Measurements from ENCODE around the gene C17orf114.

The C17orf114 gene

DNA sequence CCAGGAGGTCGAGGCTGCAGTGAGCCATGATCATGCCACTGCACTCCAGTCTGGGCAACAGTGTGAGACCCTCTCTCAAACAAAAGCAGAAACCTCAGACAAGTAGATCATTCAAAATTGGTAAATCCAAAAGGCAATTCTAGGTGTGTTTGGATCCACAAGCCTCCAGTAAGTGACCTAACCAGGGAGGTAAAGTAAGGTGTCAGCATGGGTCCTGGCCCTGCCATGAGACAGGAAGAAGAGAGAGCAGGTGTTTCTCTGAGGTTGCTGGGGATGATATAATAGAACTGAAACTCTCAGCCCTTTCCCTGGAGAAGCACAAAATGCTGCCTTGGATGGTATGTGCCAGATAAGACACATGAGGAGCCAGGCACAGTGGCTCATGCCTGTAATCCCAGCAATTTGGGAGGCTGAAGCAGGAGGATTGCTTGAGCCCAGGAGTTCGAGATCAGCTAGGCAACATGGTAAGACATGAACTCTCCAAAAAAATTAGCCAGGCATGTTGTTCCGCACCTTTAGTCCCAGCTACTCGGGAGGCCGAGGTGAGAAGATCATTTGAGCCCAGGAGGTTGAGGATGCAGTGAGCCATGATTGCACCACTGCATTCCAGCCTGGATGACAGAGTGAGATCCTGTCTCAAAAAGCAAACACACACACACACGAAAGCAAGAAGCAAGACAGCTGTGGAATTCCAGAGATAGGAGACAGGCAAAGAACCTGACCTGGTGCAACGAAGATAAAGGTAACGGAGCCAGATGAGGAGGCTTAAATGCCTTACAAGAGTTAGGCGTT lies 24.0 kb downstream of the C17orf114 start:
- H3K4me1 ChIP-seq (ENCODE audit: control insufficient read depth, insufficient read depth, low read length): no peaks in the 10 kb centered on the region
- no peak overlapping the region for H3K4me3 ChIP-seq (ENCODE audit: low read depth, low read length)
- H3K9ac ChIP-seq (ENCODE audit: low read depth, low read length): no peak overlapping the region
- no peaks in the 10 kb centered on the region for H3K9me3 ChIP-seq (ENCODE audit: control insufficient read depth, insufficient read depth, low read length)
- peaks cover 7% of the 10 kb centered on the region for H3K27me3 ChIP-seq (ENCODE audit: control insufficient read depth, insufficient read depth, low read length)
- no peaks in the 10 kb centered on the region for H3K36me3 ChIP-seq (ENCODE audit: control insufficient read depth, insufficient read depth, low read length)

DNA sequence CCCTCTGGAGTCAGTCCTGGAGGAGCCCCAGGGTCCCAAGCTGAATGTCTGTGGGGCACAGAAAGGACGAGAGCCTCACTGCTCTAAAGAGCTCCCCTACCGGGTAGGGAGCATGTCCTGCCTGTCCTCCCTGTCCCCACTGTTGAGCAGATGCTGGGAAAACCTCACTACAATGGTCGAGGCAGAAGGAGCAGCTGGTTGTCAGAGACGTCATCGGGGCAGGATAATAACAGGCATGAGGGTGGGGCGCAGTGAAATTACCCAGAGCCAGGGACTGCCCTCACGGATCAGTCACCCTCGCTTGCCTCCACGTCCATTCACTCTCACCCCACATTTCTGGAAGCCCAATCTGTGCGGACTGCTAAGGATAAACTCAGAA lies 29.9 kb downstream of the C17orf114 start:
- Histone ChIP-seq H3K4me3 (ENCODE audit: low read depth, low read length) (no peak overlapping the region), H3K36me3 (ENCODE audit: control insufficient read depth, insufficient read depth, low read length) (no peaks in the 10 kb centered on the region), H3K9ac (ENCODE audit: low read depth, low read length) (no peak overlapping the region), H3K4me1 (ENCODE audit: control insufficient read depth, insufficient read depth, low read length) (no peaks in the 10 kb centered on the region), H3K27me3 (ENCODE audit: control insufficient read depth, insufficient read depth, low read length) (no peaks in the 10 kb centered on the region), H3K9me3 (ENCODE audit: control insufficient read depth, insufficient read depth, low read length) (no peaks in the 10 kb centered on the region)

DNA sequence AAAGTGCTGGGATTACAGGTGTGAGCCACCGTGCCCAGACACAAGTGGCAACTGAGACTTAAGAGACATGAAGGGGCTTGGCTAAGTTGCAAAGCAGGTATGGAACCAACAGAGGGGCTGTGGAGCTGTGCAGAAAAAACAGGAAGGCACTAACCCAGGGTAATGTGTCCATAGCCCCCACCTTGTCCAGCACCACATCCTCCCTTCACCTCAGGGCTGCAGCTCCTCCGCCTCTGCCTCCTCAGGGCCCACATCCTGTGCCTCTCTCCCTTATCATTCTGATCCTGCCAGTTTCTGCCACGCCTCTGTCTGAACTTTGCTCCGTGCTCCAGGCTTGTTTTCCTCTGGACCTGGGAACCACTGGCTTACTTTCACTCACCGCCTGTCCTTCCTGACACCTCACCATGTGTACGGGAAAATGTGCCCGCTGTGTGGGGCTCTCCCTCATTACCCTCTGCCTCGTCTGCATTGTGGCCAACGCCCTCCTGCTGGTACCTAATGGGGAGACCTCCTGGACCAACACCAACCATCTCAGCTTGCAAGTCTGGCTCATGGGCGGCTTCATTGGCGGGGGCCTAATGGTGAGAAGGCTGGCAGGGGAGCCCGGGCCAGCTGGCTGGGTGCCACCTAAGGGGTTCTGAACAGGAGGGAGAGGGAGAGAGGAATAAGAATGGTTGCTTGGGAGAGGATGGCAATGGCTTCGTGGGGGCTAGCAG lies 30.5 kb downstream of the C17orf114 start, which contains the start of gene TM4SF5:
Gene TM4SF5, plus strand, starts transcription at position 368 of the 716 bp plus-strand sequence. Its CDS starts 37 bp downstream, at position 405.
- Histone ChIP-seq H3K9ac (ENCODE audit: low read depth, low read length) (no peak within 1 kb of the TSS), H3K4me3 (ENCODE audit: low read depth, low read length) (no peak within 1 kb of the TSS), H3K4me1 (ENCODE audit: control insufficient read depth, insufficient read depth, low read length) (no peaks in the 10 kb centered on the region), H3K27me3 (ENCODE audit: control insufficient read depth, insufficient read depth, low read length) (no peaks in the 10 kb centered on the region), H3K9me3 (ENCODE audit: control insufficient read depth, insufficient read depth, low read length) (no peaks in the 10 kb centered on the region), H3K36me3 (ENCODE audit: control insufficient read depth, insufficient read depth, low read length) (no peaks in the 10 kb centered on the region)

DNA sequence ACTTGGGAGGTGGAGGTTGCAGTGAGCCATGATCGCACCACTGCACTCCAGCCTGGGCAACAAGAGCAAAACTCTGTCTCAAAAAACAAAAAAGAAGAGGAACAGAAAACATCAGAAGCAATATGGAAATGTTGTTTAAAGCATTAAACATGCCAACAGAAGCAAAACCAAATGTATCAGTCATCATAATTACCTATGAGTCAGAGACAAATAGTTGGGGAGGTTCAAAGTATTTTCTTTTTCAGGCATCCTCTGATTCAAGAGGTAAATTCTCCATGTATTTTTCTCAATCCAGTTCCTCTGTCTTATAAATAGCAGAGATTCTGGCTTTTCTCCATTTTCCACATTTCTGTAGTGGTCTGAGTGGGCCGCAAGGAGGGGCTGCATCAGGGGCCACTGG lies 32.5 kb downstream of the C17orf114 start:
- Histone ChIP-seq H3K4me1 (ENCODE audit: control insufficient read depth, insufficient read depth, low read length) (no peaks in the 10 kb centered on the region), H3K27me3 (ENCODE audit: control insufficient read depth, insufficient read depth, low read length) (no peaks in the 10 kb centered on the region), H3K4me3 (ENCODE audit: low read depth, low read length) (no peak overlapping the region)

DNA sequence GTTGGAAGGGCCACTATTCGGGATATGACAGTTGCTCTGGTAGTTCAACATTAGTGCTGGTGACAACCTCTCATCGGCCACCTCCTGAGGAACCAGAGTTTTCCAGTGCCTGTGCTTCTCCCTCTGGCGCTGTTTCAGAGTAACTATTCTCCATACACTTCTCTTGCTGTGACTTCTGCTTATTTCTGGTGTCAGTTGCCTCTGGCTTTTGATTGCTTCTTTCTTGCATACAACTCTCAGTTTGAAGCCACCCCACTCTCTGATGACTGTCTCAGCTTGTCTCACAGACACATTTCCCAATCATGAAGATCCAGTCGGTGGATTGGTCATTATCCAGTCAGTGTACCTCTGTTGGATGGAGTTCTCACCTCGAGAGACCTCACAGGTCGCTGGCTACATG lies 33.8 kb downstream of the C17orf114 start:
- Histone ChIP-seq H3K9me3 (ENCODE audit: control insufficient read depth, insufficient read depth, low read length) (no peaks in the 10 kb centered on the region), H3K4me1 (ENCODE audit: control insufficient read depth, insufficient read depth, low read length) (no peaks in the 10 kb centered on the region), H3K9ac (ENCODE audit: low read depth, low read length) (no peak overlapping the region), H3K36me3 (ENCODE audit: control insufficient read depth, insufficient read depth, low read length) (no peaks in the 10 kb centered on the region), H3K4me3 (ENCODE audit: low read depth, low read length) (no peak overlapping the region), H3K27me3 (ENCODE audit: control insufficient read depth, insufficient read depth, low read length) (no peaks in the 10 kb centered on the region)

More for the DNA sequence above, 32.5 kb downstream of the C17orf114 start:
- Histone ChIP-seq H3K9ac (ENCODE audit: low read depth, low read length) (no peak overlapping the region), H3K9me3 (ENCODE audit: control insufficient read depth, insufficient read depth, low read length) (no peaks in the 10 kb centered on the region), H3K36me3 (ENCODE audit: control insufficient read depth, insufficient read depth, low read length) (no peaks in the 10 kb centered on the region)

DNA sequence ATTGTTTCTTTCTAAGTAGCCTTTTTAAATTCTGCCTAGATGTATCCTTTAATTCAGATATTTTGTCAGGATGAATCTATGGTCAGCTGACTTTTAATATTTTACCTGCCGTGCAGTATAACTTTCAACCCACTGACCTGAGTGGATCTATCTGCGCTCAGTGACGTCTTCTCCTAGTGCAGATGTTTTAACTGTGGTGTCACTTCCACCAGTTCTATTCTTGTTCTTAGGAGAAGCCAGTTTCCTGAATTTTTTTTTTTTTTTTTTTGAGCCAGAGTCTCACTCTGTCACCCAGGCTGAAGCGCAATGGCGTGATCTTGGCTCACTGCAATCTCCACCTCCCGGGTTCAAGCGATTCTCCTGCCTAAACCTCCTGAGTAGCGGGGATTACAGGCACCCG lies 35.4 kb downstream of the C17orf114 start:
- no peak overlapping the region for H3K9ac ChIP-seq (ENCODE audit: low read depth, low read length)
- H3K36me3 ChIP-seq (ENCODE audit: control insufficient read depth, insufficient read depth, low read length): no peaks in the 10 kb centered on the region
- no peak overlapping the region for H3K4me3 ChIP-seq (ENCODE audit: low read depth, low read length)
- H3K27me3 ChIP-seq (ENCODE audit: control insufficient read depth, insufficient read depth, low read length): no peaks in the 10 kb centered on the region
- no peaks in the 10 kb centered on the region for H3K4me1 ChIP-seq (ENCODE audit: control insufficient read depth, insufficient read depth, low read length)
- H3K9me3 ChIP-seq (ENCODE audit: control insufficient read depth, insufficient read depth, low read length): no peaks in the 10 kb centered on the region

DNA sequence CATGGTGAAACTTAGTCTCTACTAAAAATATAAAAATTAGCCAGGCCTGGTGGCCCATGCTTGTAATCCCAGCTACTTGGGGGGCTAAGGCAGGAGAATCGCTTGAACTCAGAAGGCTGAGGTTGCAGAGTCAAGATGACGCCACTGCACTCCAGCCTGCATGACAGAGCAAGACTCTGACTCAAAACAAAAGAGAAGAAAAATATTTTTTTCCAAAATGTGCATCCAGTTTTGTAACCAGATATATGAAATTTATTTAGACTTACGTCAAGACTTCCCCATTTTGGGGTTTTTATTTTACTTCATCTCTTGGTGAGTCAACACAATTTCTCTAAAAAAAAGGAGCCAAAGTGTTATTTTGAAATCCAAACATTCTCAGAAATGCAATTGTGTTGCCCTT lies 35.9 kb downstream of the C17orf114 start:
- Histone ChIP-seq H3K4me3 (ENCODE audit: low read depth, low read length) (no peak overlapping the region), H3K4me1 (ENCODE audit: control insufficient read depth, insufficient read depth, low read length) (no peaks in the 10 kb centered on the region), H3K36me3 (ENCODE audit: control insufficient read depth, insufficient read depth, low read length) (no peaks in the 10 kb centered on the region), H3K9me3 (ENCODE audit: control insufficient read depth, insufficient read depth, low read length) (no peaks in the 10 kb centered on the region), H3K27me3 (ENCODE audit: control insufficient read depth, insufficient read depth, low read length) (no peaks in the 10 kb centered on the region), H3K9ac (ENCODE audit: low read depth, low read length) (no peak overlapping the region)

DNA sequence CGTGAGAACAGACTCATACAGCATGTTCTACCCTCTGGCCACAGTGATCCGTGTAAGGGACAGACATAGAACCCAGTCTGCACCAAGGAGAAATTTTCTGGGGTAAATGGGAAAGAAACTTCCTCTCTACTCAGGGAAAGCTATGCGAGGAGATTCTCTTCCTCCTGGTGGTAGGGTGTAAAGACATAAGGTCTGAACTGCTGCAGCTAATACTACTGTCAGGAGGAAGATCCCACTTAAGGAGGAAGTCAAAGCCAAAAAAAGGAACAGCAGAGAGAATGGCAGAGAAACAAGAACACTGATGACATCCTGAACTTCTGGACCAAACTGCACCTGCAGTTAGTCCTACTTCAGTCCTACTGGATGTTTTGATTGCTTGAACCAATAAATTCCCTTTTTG lies 37.5 kb downstream of the C17orf114 start:
- Histone ChIP-seq H3K9me3 (ENCODE audit: control insufficient read depth, insufficient read depth, low read length) (no peaks in the 10 kb centered on the region), H3K27me3 (ENCODE audit: control insufficient read depth, insufficient read depth, low read length) (no peaks in the 10 kb centered on the region), H3K4me1 (ENCODE audit: control insufficient read depth, insufficient read depth, low read length) (no peaks in the 10 kb centered on the region), H3K36me3 (ENCODE audit: control insufficient read depth, insufficient read depth, low read length) (no peaks in the 10 kb centered on the region), H3K4me3 (ENCODE audit: low read depth, low read length) (no peak overlapping the region), H3K9ac (ENCODE audit: low read depth, low read length) (no peak overlapping the region)

DNA sequence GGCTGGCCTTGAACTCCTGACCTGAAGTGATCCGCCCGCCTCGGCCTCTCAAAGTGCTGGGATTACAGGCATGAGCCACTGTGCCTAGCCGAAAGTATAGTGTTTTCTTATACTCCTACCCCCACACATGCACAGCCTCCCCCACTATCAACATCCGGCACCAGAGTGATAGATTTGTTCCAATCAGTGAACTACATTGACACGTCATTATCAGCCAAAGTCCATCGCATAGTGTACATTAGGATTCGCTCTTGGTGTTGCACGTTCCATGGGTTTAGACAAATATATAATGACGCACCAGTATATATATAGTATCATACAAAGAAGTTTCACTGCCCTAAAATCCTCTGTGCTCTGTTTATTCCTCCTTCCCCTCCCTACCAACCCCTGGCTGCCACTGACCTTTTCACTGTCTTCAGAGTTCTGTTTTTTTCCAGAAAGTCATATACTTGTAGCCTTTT lies 42.3 kb downstream of the C17orf114 start:
- H3K27me3 ChIP-seq (ENCODE audit: control insufficient read depth, insufficient read depth, low read length): no peaks in the 10 kb centered on the region
- no peaks in the 10 kb centered on the region for H3K36me3 ChIP-seq (ENCODE audit: control insufficient read depth, insufficient read depth, low read length)
- no peaks in the 10 kb centered on the region for H3K4me1 ChIP-seq (ENCODE audit: control insufficient read depth, insufficient read depth, low read length)
- H3K4me3 ChIP-seq (ENCODE audit: low read depth, low read length): no peak overlapping the region
- H3K9me3 ChIP-seq (ENCODE audit: control insufficient read depth, insufficient read depth, low read length): no peaks in the 10 kb centered on the region
- no peak overlapping the region for H3K9ac ChIP-seq (ENCODE audit: low read depth, low read length)

DNA sequence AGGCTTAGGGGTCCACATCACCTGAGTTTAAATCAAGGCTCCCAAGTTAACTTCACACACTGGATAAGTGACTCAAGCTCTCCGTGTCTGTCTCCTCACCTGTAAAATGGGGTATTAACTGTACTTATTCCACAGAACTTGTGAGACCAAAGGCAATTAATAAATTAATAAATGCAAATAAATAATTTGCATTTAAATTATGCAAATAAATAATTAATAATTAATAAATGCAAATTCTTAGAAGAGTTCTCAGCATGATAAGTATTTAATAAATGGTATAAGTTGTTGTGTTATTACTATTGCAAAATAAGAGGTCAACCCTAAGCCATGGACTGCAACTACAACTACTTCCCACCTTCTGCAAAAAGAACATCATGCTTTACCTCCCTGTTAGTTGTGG lies 48.7 kb downstream of the C17orf114 start:
- no peak overlapping the region for H3K4me3 ChIP-seq (ENCODE audit: low read depth, low read length)
- H3K9me3 ChIP-seq (ENCODE audit: control insufficient read depth, insufficient read depth, low read length): no peaks in the 10 kb centered on the region
- H3K36me3 ChIP-seq (ENCODE audit: control insufficient read depth, insufficient read depth, low read length): no peaks in the 10 kb centered on the region
- no peaks in the 10 kb centered on the region for H3K27me3 ChIP-seq (ENCODE audit: control insufficient read depth, insufficient read depth, low read length)
- H3K4me1 ChIP-seq (ENCODE audit: control insufficient read depth, insufficient read depth, low read length): peaks cover 3% of the 10 kb centered on the region
- H3K9ac ChIP-seq (ENCODE audit: low read depth, low read length): no peak overlapping the region

DNA sequence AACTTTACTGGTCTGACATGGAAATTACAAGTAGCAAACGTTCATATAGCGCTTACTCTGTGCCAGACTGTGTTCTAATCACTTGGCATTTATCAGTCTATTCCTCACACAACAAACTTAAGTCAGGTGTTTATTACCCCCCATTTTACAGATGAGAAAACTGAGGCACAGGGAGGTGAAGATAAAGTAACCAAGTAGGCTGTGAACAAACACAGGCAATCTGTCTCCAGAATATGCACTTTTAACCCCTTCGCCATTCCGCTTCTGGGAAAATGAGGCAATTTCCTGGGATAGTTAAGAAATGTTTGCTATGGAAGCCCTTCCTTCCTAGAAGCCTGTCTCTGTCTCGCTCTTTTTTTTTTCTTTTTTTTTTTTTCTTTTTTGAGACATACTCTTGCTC lies 50.2 kb downstream of the C17orf114 start:
- no peak overlapping the region for H3K9ac ChIP-seq (ENCODE audit: low read depth, low read length)
- H3K27me3 ChIP-seq (ENCODE audit: control insufficient read depth, insufficient read depth, low read length): no peaks in the 10 kb centered on the region
- no peaks in the 10 kb centered on the region for H3K36me3 ChIP-seq (ENCODE audit: control insufficient read depth, insufficient read depth, low read length)
- no peak overlapping the region for H3K4me3 ChIP-seq (ENCODE audit: low read depth, low read length)
- no peaks in the 10 kb centered on the region for H3K9me3 ChIP-seq (ENCODE audit: control insufficient read depth, insufficient read depth, low read length)
- peaks cover 3% of the 10 kb centered on the region for H3K4me1 ChIP-seq (ENCODE audit: control insufficient read depth, insufficient read depth, low read length)
